HCT116 (cell line): ENCODE measurements around the gene CADPS2. TPM values are rescaled to one million over a fixed set of nuclear protein-coding genes. Genes with fewer than 3 reads are reported as not detected.

Experiments
- ATAC-seq: fragments of 200-7000 bp; cut with Tn5 transposase; 2 replicates; pipeline ENCODE4 v1.9.1; 2020; ENCODE audit warnings: mild to moderate bottlenecking, moderate library complexity
- BruUV-seq: library from RNA; stranded (reverse); fragments of 400-500 nt; replicated peaks from 2 replicates; lab custom pipeline; 2021; lab: Mats Ljungman, UMichigan
- CTCF ChIA-PET: fragments of 300-600 bp; sonication (Branson Sonifier 250); formaldehyde crosslinking; loops from one replicate; lab custom pipeline; 2021; ENCODE audit warnings: antibody characterized with exemption; lab: Charles Lee
- POLR2A ChIA-PET: fragments of 300-600, 350-600 bp; sonication (Branson Sonifier 250); formaldehyde crosslinking; loops from one replicate; lab custom pipeline; 2021; ENCODE audit warnings: antibody characterized with exemption; lab: Charles Lee
- RAD21 ChIA-PET, 2 experiments: fragments of 300-600 bp; sonication (Branson Sonifier 250); formaldehyde crosslinking; loops; one replicate each; lab custom pipeline; 2023; ENCODE audit warnings: low total read pairs in 2 of 2; ENCODE audit not compliant: uncharacterized antibody in 2 of 2, unreplicated experiment in 2 of 2, low non-redundant PET in 1 of 2; lab: Charles Lee
- DNase-seq: peaks from one replicate; pipeline ENCODE4 v3.0.0-alpha.2; 2010; ENCODE audit warnings: low read depth, low spot score
- H2AFZ ChIP-seq: fragments of 200-600 bp; shearing (Covaris generic), sonication (generic); 2 replicates; pipeline ENCODE4 v1.6.1; 2017; ENCODE audit warnings: low read depth, mixed run types, mixed read lengths, antibody characterized with exemption, low read length; ENCODE audit not compliant: poor library complexity, severe bottlenecking
- H3K27ac ChIP-seq: 2 replicates; pipeline ENCODE4 v1.5.1; 2012; ENCODE audit warnings: low read depth, low read length
- H3K27me3 ChIP-seq: fragments of 200-600 bp; sonication (generic); 2 replicates; pipeline ENCODE4 v1.6.1; 2016; ENCODE audit warnings: mixed run types, low read length, mixed read lengths; ENCODE audit not compliant: insufficient read depth
- H3K36me3 ChIP-seq, 2 experiments: fragments of 200-500 bp in 1 of 2; fragments of 200-600 bp in 1 of 2; sonication (Bioruptor generic) in 1 of 2; sonication (generic) in 1 of 2; 2 replicates each; pipeline versions ENCODE4 v1.5.1 to v1.6.1; 2014 to 2016; ENCODE audit warnings: low read length in 2 of 2, inconsistent platforms in 1 of 2, mixed read lengths in 1 of 2, mixed run types in 1 of 2; ENCODE audit not compliant: insufficient read depth in 2 of 2, control insufficient read depth in 1 of 2
- H3K4me1 ChIP-seq, 2 experiments: fragments of 200-600 bp in 1 of 2; sonication (generic) in 1 of 2; 2 replicates each; pipeline versions ENCODE4 v1.5.1 to v1.6.1; 2012 to 2017; ENCODE audit warnings: low read length in 2 of 2, inconsistent platforms in 1 of 2, mild to moderate bottlenecking in 1 of 2, mixed read lengths in 1 of 2, mixed run types in 1 of 2, moderate library complexity in 1 of 2; ENCODE audit not compliant: insufficient read depth in 2 of 2, control insufficient read depth in 1 of 2
- H3K4me2 ChIP-seq: fragments of 200-600 bp; sonication (generic); 2 replicates; pipeline ENCODE4 v1.6.1; 2017; ENCODE audit warnings: mixed run types, low read length, mixed read lengths
- H3K4me3 ChIP-seq, 2 experiments: fragments of 200-600 bp in 1 of 2; sonication (generic) in 1 of 2; replicated peaks in 1 of 2; 2 replicates each; pipeline ENCODE4 v1.5.1; 2011 to 2016; ENCODE audit warnings: low read length in 2 of 2, control low read depth in 1 of 2, low read depth in 1 of 2, mild to moderate bottlenecking in 1 of 2, mixed read lengths in 1 of 2, mixed run types in 1 of 2
- H3K79me2 ChIP-seq: fragments of 200-600 bp; sonication (generic); 2 replicates; pipeline ENCODE4 v1.6.1; 2017; ENCODE audit warnings: mild to moderate bottlenecking, mixed run types, low read length, moderate library complexity, mixed read lengths; ENCODE audit not compliant: insufficient read depth
- H3K9ac ChIP-seq: fragments of 200-600 bp; sonication (generic); 2 replicates; pipeline ENCODE4 v1.6.1; 2016; ENCODE audit warnings: low read length, mixed read lengths
- H3K9me2 ChIP-seq: fragments of 200-600 bp; sonication (generic), shearing (Covaris generic); 2 replicates; pipeline ENCODE4 v1.6.1; 2017; ENCODE audit warnings: mixed run types, mild to moderate bottlenecking, moderate library complexity; ENCODE audit not compliant: insufficient read depth
- H3K9me3 ChIP-seq, 2 experiments: fragments of 200-500 bp in 1 of 2; fragments of 200-600 bp in 1 of 2; sonication (Bioruptor generic) in 1 of 2; sonication (generic) in 1 of 2; 2 replicates each; pipeline ENCODE4 v1.6.1; 2014 to 2017; ENCODE audit warnings: low read length in 2 of 2, mixed read lengths in 2 of 2, inconsistent platforms in 1 of 2, low read depth in 1 of 2, mild to moderate bottlenecking in 1 of 2, mixed run types in 1 of 2, moderate library complexity in 1 of 2; ENCODE audit not compliant: control insufficient read depth in 1 of 2, insufficient read depth in 1 of 2
- H4K20me1 ChIP-seq: fragments of 200-600 bp; sonication (generic), shearing (Covaris generic); 2 replicates; pipeline ENCODE4 v1.6.1; 2017; ENCODE audit warnings: mixed run types, mild to moderate bottlenecking, moderate library complexity; ENCODE audit not compliant: insufficient read depth
- ATF3 ChIP-seq: IDR thresholded peaks from 2 replicates; pipeline ENCODE4 v1.6.1; 2012
- CEBPB ChIP-seq: IDR thresholded peaks from 2 replicates; pipeline ENCODE4 v1.6.1; 2012; ENCODE audit warnings: low read depth
- CTCF ChIP-seq, 3 experiments: fragments of 200-600 bp in 1 of 3; sonication (generic) in 1 of 3; IDR thresholded peaks in 2 of 3; conservative IDR thresholded peaks in 1 of 3; 2 replicates each; pipeline ENCODE4 v1.5.1; 2012 to 2017; ENCODE audit warnings: low read depth in 2 of 3, low read length in 2 of 3, antibody characterized with exemption in 1 of 3, borderline replicate concordance in 1 of 3, control low read depth in 1 of 3, mild to moderate bottlenecking in 1 of 3, mixed read lengths in 1 of 3, mixed run types in 1 of 3, moderate library complexity in 1 of 3; ENCODE audit not compliant: insufficient read depth in 1 of 3
- EZH2 ChIP-seq: fragments of 200-600 bp; sonication (generic); IDR thresholded peaks from 2 replicates; pipeline ENCODE4 v1.6.1; 2017; ENCODE audit warnings: antibody characterized with exemption, mixed run types
- EZH2phosphoT487 ChIP-seq: fragments of 200-600 bp; IDR thresholded peaks from 2 replicates; pipeline ENCODE4 v1.6.1; 2018; ENCODE audit warnings: antibody characterized with exemption, borderline replicate concordance
- FOSL1 ChIP-seq: IDR thresholded peaks from 2 replicates; pipeline ENCODE4 v1.6.1; 2012; ENCODE audit warnings: low read depth
- JUND ChIP-seq: IDR thresholded peaks from 2 replicates; pipeline ENCODE4 v1.6.1; 2012
- SIN3A ChIP-seq: IDR thresholded peaks from 2 replicates; pipeline ENCODE4 v1.6.1; 2012; ENCODE audit warnings: low read depth
- SP1 ChIP-seq: IDR thresholded peaks from 2 replicates; pipeline ENCODE4 v1.6.1; 2012; ENCODE audit warnings: low read depth
- SRF ChIP-seq: IDR thresholded peaks from 2 replicates; pipeline ENCODE4 v1.6.1; 2012; ENCODE audit warnings: low read depth
- ZBTB33 ChIP-seq: IDR thresholded peaks from 2 replicates; pipeline ENCODE4 v1.6.1; 2011; ENCODE audit warnings: mild to moderate bottlenecking, low read length, moderate library complexity; ENCODE audit not compliant: insufficient replicate concordance; ENCODE audit errors: extremely low read depth
- intact Hi-C: fragments of 100-400 bp; cut with micrococcal nuclease; formaldehyde crosslinking; loops from 2 replicates; pipeline ENCODE4 v1.10.0; 2022
- total RNA-seq: library from RNA; stranded (reverse); gene quantifications from one replicate; pipeline ENCODE4 v1.2.1, GENCODE V29; 2021; ENCODE audit not compliant: unreplicated experiment
- TF ChIP-seq, protein P1 (sequence below): IDR thresholded peaks from 2 replicates; pipeline ENCODE4 v1.6.1; 2012
- TF ChIP-seq, protein P2 (sequence below): IDR thresholded peaks from 2 replicates; pipeline ENCODE4 v1.6.1; 2012; ENCODE audit warnings: low read depth

The CADPS2 gene
- total RNA-seq, 1 experiment from 2014 or later = 7.5 TPM

DNA sequence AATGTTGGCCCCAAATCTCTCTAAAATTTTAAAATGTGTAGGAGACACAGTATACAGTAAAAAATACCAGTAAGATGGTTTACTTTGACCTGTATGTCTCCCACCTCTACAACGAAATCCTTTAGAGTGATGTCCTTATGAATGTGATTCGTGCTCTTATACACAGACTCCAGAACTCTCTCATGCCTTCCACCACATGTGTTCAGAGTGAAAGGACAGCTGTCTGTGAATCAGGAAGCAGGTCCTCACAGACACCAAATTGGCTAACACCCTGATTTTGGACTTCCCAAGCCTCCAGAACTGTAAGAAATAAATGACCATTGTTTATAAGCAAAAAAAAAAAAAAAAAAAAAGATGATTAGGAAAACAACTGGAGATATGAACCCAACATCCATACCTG, 222.5 kb downstream of the CADPS2 start:
- Histone ChIP-seq H2AFZ (no peak overlapping the region), H3K27ac (no peak overlapping the region), H3K36me3 (no peaks in the 10 kb centered on the region), H3K27me3 (no peaks in the 10 kb centered on the region), H3K9ac (no peak overlapping the region), H3K4me3 (no peak overlapping the region), H3K79me2 (no peaks in the 10 kb centered on the region), H4K20me1 (no peaks in the 10 kb centered on the region), H3K4me2 (no peak overlapping the region), H3K9me3 (no peaks in the 10 kb centered on the region)
- no peak for ATAC-seq
- ChIA-PET RAD21 (no interaction called here), POLR2A (no interaction called here), CTCF (no interaction called here)
- BruUV-seq = no TSS peak
- intact Hi-C loops = no loop called here
- TF ChIP-seq EZH2phosphoT487 (no peak), EZH2 (no peak), JUND (no peak), ZBTB33 (no peak), CEBPB (no peak), SRF (no peak), ATF3 (no peak), FOSL1 (no peak), SP1 (no peak), SIN3A (no peak), CTCF (IDR thresholded peaks at IDR 0.05 in 2 of 3, conservative IDR thresholded peaks at IDR 0.05 in 1 of 3; ENCODE audit: borderline replicate concordance in 1 of 3, insufficient read depth in 1 of 3, low read depth in 2 of 3, low read length in 2 of 3) (no peak)
- TF ChIP-seq, protein P1, sequence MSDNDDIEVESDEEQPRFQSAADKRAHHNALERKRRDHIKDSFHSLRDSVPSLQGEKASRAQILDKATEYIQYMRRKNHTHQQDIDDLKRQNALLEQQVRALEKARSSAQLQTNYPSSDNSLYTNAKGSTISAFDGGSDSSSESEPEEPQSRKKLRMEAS = no peak
- TF ChIP-seq, protein P2, sequence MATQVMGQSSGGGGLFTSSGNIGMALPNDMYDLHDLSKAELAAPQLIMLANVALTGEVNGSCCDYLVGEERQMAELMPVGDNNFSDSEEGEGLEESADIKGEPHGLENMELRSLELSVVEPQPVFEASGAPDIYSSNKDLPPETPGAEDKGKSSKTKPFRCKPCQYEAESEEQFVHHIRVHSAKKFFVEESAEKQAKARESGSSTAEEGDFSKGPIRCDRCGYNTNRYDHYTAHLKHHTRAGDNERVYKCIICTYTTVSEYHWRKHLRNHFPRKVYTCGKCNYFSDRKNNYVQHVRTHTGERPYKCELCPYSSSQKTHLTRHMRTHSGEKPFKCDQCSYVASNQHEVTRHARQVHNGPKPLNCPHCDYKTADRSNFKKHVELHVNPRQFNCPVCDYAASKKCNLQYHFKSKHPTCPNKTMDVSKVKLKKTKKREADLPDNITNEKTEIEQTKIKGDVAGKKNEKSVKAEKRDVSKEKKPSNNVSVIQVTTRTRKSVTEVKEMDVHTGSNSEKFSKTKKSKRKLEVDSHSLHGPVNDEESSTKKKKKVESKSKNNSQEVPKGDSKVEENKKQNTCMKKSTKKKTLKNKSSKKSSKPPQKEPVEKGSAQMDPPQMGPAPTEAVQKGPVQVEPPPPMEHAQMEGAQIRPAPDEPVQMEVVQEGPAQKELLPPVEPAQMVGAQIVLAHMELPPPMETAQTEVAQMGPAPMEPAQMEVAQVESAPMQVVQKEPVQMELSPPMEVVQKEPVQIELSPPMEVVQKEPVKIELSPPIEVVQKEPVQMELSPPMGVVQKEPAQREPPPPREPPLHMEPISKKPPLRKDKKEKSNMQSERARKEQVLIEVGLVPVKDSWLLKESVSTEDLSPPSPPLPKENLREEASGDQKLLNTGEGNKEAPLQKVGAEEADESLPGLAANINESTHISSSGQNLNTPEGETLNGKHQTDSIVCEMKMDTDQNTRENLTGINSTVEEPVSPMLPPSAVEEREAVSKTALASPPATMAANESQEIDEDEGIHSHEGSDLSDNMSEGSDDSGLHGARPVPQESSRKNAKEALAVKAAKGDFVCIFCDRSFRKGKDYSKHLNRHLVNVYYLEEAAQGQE = no peak
- TF ChIP-seq, all 23 proteins: peak for 0
- Histone ChIP-seq H3K4me1 (peaks cover 0 to 7% of the 10 kb centered on the region in 2 experiments; a peak in 1 of 4 replicates), H3K9me2 (no peaks in the 10 kb centered on the region)
- DNase-seq = no peak
